Adipocyte (in vitro differentiated cells): ENCODE data around the gene TAPT1.
"Not testable (repeated sequence)": the region's sequence is repeated elsewhere in the genome, so short reads cannot be mapped to it uniquely, and the experiment has no call there.

Source experiments
- DNase-seq: peaks from one replicate; pipeline ENCODE4 v3.0.0-alpha.2; 2015; ENCODE audit warnings: low read depth
- H3K27me3 ChIP-seq: replicated peaks from 2 replicates; pipeline ENCODE4 v1.7.0; 2013; ENCODE audit warnings: mild to moderate bottlenecking, low read length, moderate library complexity; ENCODE audit not compliant: control insufficient read depth, insufficient read depth
- H3K36me3 ChIP-seq: 2 replicates; pipeline ENCODE4 v1.7.0; 2013; ENCODE audit warnings: low read length, mild to moderate bottlenecking, moderate library complexity; ENCODE audit not compliant: control insufficient read depth, insufficient read depth, severe bottlenecking
- H3K4me1 ChIP-seq: 2 replicates; pipeline ENCODE4 v1.7.0; 2013; ENCODE audit warnings: mild to moderate bottlenecking, low read length, moderate library complexity; ENCODE audit not compliant: control insufficient read depth, insufficient read depth
- H3K4me3 ChIP-seq: 2 replicates; pipeline ENCODE4 v1.7.0; 2013; ENCODE audit warnings: mild to moderate bottlenecking, low read length, moderate library complexity
- H3K9ac ChIP-seq: 2 replicates; pipeline ENCODE4 v1.7.0; 2013; ENCODE audit warnings: mild to moderate bottlenecking, low read length, moderate library complexity
- H3K9me3 ChIP-seq: 2 replicates; pipeline ENCODE4 v1.7.0; 2013; ENCODE audit warnings: mild to moderate bottlenecking, low read length, moderate library complexity; ENCODE audit not compliant: control insufficient read depth

Gene TAPT1

GRCh38 chr4:16206301-16206700 is 20.0 kb downstream of the TAPT1 start:
- Histone ChIP-seq H3K27me3 (no peaks in the 10 kb centered on the region), H3K36me3 (peaks cover 30% of the 10 kb centered on the region), H3K9ac (no peak overlapping the region), H3K4me1 (peaks cover 14% of the 10 kb centered on the region), H3K4me3 (no peak overlapping the region), H3K9me3 (no peaks in the 10 kb centered on the region)
- no peak for DNase-seq

- Histone ChIP-seq H3K4me1 (peaks cover 14% of the 10 kb centered on the region), H3K9me3 (no peaks in the 10 kb centered on the region)
- peak; percentile 34 for DNase-seq
Measured at GRCh38 chr4:16205298-16206164, 20.7 kb downstream of the TAPT1 start.

GRCh38 chr4:16204505-16204904 is 21.8 kb downstream of the TAPT1 start:
- no peak for DNase-seq
- Histone ChIP-seq H3K36me3 (peaks cover 20% of the 10 kb centered on the region), H3K4me3 (no peak overlapping the region), H3K9ac (no peak overlapping the region), H3K4me1 (peaks cover 14% of the 10 kb centered on the region), H3K9me3 (no peaks in the 10 kb centered on the region), H3K27me3 (no peaks in the 10 kb centered on the region)

More at GRCh38 chr4:16205298-16206164, 20.7 kb downstream of the TAPT1 start:
- no peaks in the 10 kb centered on the region for H3K27me3 ChIP-seq
- peaks cover 26% of the 10 kb centered on the region for H3K36me3 ChIP-seq
- no peak overlapping the region for H3K4me3 ChIP-seq
- H3K9ac ChIP-seq: no peak overlapping the region

GRCh38 chr4:16203083-16203482 is 23.2 kb downstream of the TAPT1 start:
- H3K9me3 ChIP-seq: no peaks in the 10 kb centered on the region
- DNase-seq: no peak

GRCh38 chr4:16202598-16202997 is 23.7 kb downstream of the TAPT1 start:
- DNase-seq: no peak
- Histone ChIP-seq H3K4me3 (no peak overlapping the region), H3K9me3 (no peaks in the 10 kb centered on the region), H3K27me3 (no peaks in the 10 kb centered on the region), H3K4me1 (peaks cover 25% of the 10 kb centered on the region), H3K36me3 (peaks cover 16% of the 10 kb centered on the region), H3K9ac (no peak overlapping the region)

More at GRCh38 chr4:16203083-16203482, 23.2 kb downstream of the TAPT1 start:
- Histone ChIP-seq H3K27me3 (no peaks in the 10 kb centered on the region), H3K4me1 (peaks cover 21% of the 10 kb centered on the region), H3K36me3 (peaks cover 16% of the 10 kb centered on the region), H3K9ac (no peak overlapping the region), H3K4me3 (no peak overlapping the region)

- Histone ChIP-seq H3K9ac (no peak overlapping the region), H3K9me3 (no peaks in the 10 kb centered on the region), H3K36me3 (peaks cover 10% of the 10 kb centered on the region), H3K4me1 (peaks cover 29% of the 10 kb centered on the region), H3K4me3 (no peak overlapping the region), H3K27me3 (no peaks in the 10 kb centered on the region)
- peak; percentile 68 for DNase-seq
Measured at GRCh38 chr4:16199093-16199492, 27.2 kb downstream of the TAPT1 start.

- H3K27me3 ChIP-seq: no peaks in the 10 kb centered on the region
- no peak for DNase-seq
- H3K4me1 ChIP-seq: peaks cover 37% of the 10 kb centered on the region
- no peaks in the 10 kb centered on the region for H3K9me3 ChIP-seq
- peaks cover 4% of the 10 kb centered on the region for H3K36me3 ChIP-seq
- H3K4me3 ChIP-seq: no peak overlapping the region
- peak overlapping the region; percentile 1 for H3K9ac ChIP-seq
Measured at GRCh38 chr4:16197876-16198665, 28.2 kb downstream of the TAPT1 start.

- H3K4me1 ChIP-seq: peaks cover 43% of the 10 kb centered on the region
- H3K9ac ChIP-seq: peak overlapping the region; percentile 47
- H3K27me3 ChIP-seq: no peaks in the 10 kb centered on the region
- H3K9me3 ChIP-seq: no peaks in the 10 kb centered on the region
- peak; percentile 85 for DNase-seq
- peak overlapping the region; percentile 69 for H3K4me3 ChIP-seq
- peaks cover 4% of the 10 kb centered on the region for H3K36me3 ChIP-seq
Measured at GRCh38 chr4:16196482-16197393, 29.5 kb downstream of the TAPT1 start.

- H3K4me1 ChIP-seq: peaks cover 43% of the 10 kb centered on the region
- no peak for DNase-seq
- no peak overlapping the region for H3K4me3 ChIP-seq
- H3K36me3 ChIP-seq: peaks cover 12% of the 10 kb centered on the region
- no peaks in the 10 kb centered on the region for H3K27me3 ChIP-seq
- H3K9me3 ChIP-seq: no peaks in the 10 kb centered on the region
- H3K9ac ChIP-seq: no peak overlapping the region
Measured at GRCh38 chr4:16195209-16195608, 31.1 kb downstream of the TAPT1 start.

GRCh38 chr4:16194798-16195197 is 31.5 kb downstream of the TAPT1 start:
- H3K4me3 ChIP-seq, H3K27me3 ChIP-seq, DNase-seq, H3K9me3 ChIP-seq, H3K9ac ChIP-seq: not testable (repeated sequence)
- H3K36me3 ChIP-seq: peaks cover 13% of the 10 kb centered on the region
- H3K4me1 ChIP-seq: peaks cover 43% of the 10 kb centered on the region
